C4-2B (cell line): ENCODE measurements around the gene FBXO34.

ENCODE experiments used
- ZFX ChIP-seq: fragments of 450-650 bp; IDR thresholded peaks from 2 replicates; pipeline ENCODE4 v1.6.1; 2017
- TF ChIP-seq, protein P1 (sequence below): fragments of 450-650 bp; conservative IDR thresholded peaks from 2 replicates; pipeline ENCODE4 v1.5.1; 2017; ENCODE audit warnings: mild to moderate bottlenecking

DNA sequence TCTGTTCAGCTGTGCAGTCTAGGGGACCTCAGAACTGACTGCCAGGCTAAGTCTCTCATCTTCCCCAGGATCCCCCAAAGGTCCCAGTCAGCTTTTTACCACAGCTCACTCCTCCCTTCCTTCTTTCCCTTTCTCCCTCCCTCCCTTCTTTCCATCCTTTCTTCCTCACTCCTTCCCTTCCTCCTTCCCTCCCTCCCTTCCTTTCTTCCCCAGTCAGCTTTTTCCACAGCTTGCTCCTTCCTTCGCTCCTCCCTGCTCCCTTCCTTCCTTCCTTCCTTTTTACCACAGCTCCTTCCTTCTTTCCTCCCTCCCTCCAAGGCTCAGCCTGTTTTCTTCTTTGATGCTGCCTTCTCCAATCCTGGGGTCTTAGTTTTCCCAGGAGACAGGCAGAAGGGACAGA is 101.2 kb downstream of the FBXO34 start:
- TF ChIP-seq, protein P1, sequence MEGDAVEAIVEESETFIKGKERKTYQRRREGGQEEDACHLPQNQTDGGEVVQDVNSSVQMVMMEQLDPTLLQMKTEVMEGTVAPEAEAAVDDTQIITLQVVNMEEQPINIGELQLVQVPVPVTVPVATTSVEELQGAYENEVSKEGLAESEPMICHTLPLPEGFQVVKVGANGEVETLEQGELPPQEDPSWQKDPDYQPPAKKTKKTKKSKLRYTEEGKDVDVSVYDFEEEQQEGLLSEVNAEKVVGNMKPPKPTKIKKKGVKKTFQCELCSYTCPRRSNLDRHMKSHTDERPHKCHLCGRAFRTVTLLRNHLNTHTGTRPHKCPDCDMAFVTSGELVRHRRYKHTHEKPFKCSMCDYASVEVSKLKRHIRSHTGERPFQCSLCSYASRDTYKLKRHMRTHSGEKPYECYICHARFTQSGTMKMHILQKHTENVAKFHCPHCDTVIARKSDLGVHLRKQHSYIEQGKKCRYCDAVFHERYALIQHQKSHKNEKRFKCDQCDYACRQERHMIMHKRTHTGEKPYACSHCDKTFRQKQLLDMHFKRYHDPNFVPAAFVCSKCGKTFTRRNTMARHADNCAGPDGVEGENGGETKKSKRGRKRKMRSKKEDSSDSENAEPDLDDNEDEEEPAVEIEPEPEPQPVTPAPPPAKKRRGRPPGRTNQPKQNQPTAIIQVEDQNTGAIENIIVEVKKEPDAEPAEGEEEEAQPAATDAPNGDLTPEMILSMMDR, result no peak
- no peak for TF ChIP-seq ZFX
